ENCODE results near the gene LRRTM2. TPM values are rescaled to one million over a fixed set of nuclear protein-coding genes. Genes with fewer than 3 reads are reported as not detected.

Gene LRRTM2
- total and polyA plus RNA-seq, 2 of the 4 experiments (the other 2 are of a cell fraction): 0.53 to 2.0 TPM

DNA sequence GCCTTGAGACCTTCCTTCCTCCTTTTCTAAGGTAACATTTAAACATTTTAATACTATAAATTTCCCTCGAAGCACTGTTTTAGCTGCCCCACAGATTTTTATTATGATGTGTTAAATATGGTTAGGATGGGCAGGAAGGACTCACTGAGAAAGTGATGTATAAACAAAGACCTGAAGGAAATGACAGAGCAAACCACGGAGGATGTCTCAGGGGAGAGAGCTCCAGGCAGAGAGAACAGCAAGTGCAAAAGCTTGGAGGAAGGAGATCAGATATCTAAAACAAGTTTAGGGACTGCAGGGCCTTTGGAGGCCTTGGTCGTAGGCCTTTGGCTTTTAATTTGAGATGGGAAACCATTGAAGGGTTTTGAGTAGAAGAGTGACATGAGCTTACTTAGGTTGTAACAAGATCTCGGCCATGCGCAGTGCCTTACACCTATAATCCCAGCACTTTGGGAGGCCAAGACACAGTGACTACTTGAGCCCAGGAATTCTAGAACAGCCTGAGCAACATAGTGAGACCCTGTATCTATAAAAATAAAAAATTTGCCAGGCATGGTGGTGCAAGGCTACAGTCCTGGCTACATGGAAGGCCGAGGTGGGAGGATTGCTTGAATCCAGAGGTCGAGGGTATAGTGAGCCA, 35.5 kb upstream of the LRRTM2 start:
- Histone ChIP-seq H3K79me1 (ENCODE audit: low read depth in 1 of 2, low read length in 2 of 2) (peaks cover 28 to 72% of the 10 kb centered on the region in 2 experiments), H3K9ac (ENCODE audit: low read depth, low read length) (no peak overlapping the region), H3K4me2 (ENCODE audit: low read depth, low read length) (no peak overlapping the region), H3K4ac (ENCODE audit: low read depth, low read length) (no peak overlapping the region), H3K18ac (ENCODE audit: low read depth, low read length) (no peak overlapping the region), H2BK15ac (ENCODE audit: low read depth, low read length) (no peak overlapping the region), H2AFZ (replicated peaks; ENCODE audit: low read length, poor library complexity) (no peak overlapping the region), H4K91ac (ENCODE audit: insufficient read depth, low read depth, low read length) (no peak overlapping the region), H2AK9ac (replicated peaks; ENCODE audit: low read depth, low read length, poor library complexity) (no peak overlapping the region), H3K27me3 (ENCODE audit: control insufficient read depth, insufficient read depth, low read length) (no peaks in the 10 kb centered on the region), H3K4me1 (ENCODE audit: control insufficient read depth, insufficient read depth, low read length) (no peaks in the 10 kb centered on the region; the same call in 1 of the 2 replicates), H3K14ac (replicated peaks; ENCODE audit: low read depth, low read length) (no peak overlapping the region), H3K9me3 (ENCODE audit: control insufficient read depth, insufficient read depth, low read length) (peaks cover 2% of the 10 kb centered on the region), H4K8ac (ENCODE audit: low read depth in 2 of 2, low read length in 2 of 2) (no peak overlapping the region), H4K5ac (ENCODE audit: low read depth, low read length) (no peak overlapping the region), H3K36me3 (ENCODE audit: control insufficient read depth, insufficient read depth, low read length) (peaks cover 30% of the 10 kb centered on the region), H3K56ac (ENCODE audit: extremely low read depth, insufficient read depth, low read length) (no peak overlapping the region), H3K23ac (ENCODE audit: low read depth, low read length) (no peak overlapping the region), H3K27ac (ENCODE audit: insufficient read depth, low read length) (no peak overlapping the region), H2BK20ac (ENCODE audit: low read depth, low read length) (no peak overlapping the region), H3K9me1 (ENCODE audit: insufficient read depth, low read length) (peaks cover 4% of the 10 kb centered on the region; the same call in 1 of the 2 replicates), H2BK120ac (ENCODE audit: low read depth, low read length) (no peak overlapping the region), H4K20me1 (ENCODE audit: insufficient read depth, low read length) (peaks cover 1% of the 10 kb centered on the region; the same call in 1 of the 2 replicates), H2AK5ac (ENCODE audit: low read depth, low read length) (no peak overlapping the region), H3K4me3 (ENCODE audit: insufficient read depth, low read depth, low read length) (no peak overlapping the region), H2BK5ac (ENCODE audit: low read depth, low read length, poor library complexity, severe bottlenecking) (no peak overlapping the region)
- in situ Hi-C loops (cut with MboI; ENCODE audit: low sequenced_read_pairs): no loop called here
- ChIA-PET CTCF (no interaction called here), POLR2A (ENCODE audit: unreplicated experiment) (no interaction called here)
- TF ChIP-seq, protein P1, sequence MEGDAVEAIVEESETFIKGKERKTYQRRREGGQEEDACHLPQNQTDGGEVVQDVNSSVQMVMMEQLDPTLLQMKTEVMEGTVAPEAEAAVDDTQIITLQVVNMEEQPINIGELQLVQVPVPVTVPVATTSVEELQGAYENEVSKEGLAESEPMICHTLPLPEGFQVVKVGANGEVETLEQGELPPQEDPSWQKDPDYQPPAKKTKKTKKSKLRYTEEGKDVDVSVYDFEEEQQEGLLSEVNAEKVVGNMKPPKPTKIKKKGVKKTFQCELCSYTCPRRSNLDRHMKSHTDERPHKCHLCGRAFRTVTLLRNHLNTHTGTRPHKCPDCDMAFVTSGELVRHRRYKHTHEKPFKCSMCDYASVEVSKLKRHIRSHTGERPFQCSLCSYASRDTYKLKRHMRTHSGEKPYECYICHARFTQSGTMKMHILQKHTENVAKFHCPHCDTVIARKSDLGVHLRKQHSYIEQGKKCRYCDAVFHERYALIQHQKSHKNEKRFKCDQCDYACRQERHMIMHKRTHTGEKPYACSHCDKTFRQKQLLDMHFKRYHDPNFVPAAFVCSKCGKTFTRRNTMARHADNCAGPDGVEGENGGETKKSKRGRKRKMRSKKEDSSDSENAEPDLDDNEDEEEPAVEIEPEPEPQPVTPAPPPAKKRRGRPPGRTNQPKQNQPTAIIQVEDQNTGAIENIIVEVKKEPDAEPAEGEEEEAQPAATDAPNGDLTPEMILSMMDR (conservative IDR thresholded peaks at IDR 0.05; ENCODE audit: low read depth, low read length): no peak
- TF ChIP-seq BHLHE40 (IDR thresholded peaks at IDR 0.05; ENCODE audit: low read depth, low read length): no peak
- no peak for TF ChIP-seq NFE2L2 (IDR thresholded peaks at IDR 0.05; ENCODE audit: low read depth, low read length)
- TF ChIP-seq RCOR1 (IDR thresholded peaks at IDR 0.05; ENCODE audit: insufficient replicate concordance, low read length): no peak
- TF ChIP-seq SMC3 (IDR thresholded peaks at IDR 0.05; ENCODE audit: low read depth, low read length): no peak
- TF ChIP-seq, protein P2, sequence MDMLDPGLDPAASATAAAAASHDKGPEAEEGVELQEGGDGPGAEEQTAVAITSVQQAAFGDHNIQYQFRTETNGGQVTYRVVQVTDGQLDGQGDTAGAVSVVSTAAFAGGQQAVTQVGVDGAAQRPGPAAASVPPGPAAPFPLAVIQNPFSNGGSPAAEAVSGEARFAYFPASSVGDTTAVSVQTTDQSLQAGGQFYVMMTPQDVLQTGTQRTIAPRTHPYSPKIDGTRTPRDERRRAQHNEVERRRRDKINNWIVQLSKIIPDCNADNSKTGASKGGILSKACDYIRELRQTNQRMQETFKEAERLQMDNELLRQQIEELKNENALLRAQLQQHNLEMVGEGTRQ (IDR thresholded peaks at IDR 0.05; ENCODE audit: low read depth, low read length): no peak
- no peak for TF ChIP-seq RAD21 (IDR thresholded peaks at IDR 0.05; ENCODE audit: low read length)
- TF ChIP-seq, protein P3, sequence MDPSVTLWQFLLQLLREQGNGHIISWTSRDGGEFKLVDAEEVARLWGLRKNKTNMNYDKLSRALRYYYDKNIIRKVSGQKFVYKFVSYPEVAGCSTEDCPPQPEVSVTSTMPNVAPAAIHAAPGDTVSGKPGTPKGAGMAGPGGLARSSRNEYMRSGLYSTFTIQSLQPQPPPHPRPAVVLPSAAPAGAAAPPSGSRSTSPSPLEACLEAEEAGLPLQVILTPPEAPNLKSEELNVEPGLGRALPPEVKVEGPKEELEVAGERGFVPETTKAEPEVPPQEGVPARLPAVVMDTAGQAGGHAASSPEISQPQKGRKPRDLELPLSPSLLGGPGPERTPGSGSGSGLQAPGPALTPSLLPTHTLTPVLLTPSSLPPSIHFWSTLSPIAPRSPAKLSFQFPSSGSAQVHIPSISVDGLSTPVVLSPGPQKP (IDR thresholded peaks at IDR 0.05; ENCODE audit: borderline replicate concordance, low read depth, low read length): no peak
- TF ChIP-seq MXI1 (IDR thresholded peaks at IDR 0.05; ENCODE audit: borderline replicate concordance, low read depth, low read length): no peak
- no peak for TF ChIP-seq CHD1 (IDR thresholded peaks at IDR 0.05; ENCODE audit: low read depth, low read length)
- TF ChIP-seq MAZ (IDR thresholded peaks at IDR 0.05; ENCODE audit: borderline replicate concordance, low read depth, low read length): no peak
- no peak for TF ChIP-seq FOS (IDR thresholded peaks at IDR 0.05; ENCODE audit: low read depth, low read length)
- TF ChIP-seq POLR2A (IDR thresholded peaks at IDR 0.05; ENCODE audit: low read depth, low read length): no peak
- TF ChIP-seq MAFK (IDR thresholded peaks at IDR 0.05; ENCODE audit: low read depth, low read length): no peak
- no peak for TF ChIP-seq RFX5 (IDR thresholded peaks at IDR 0.05; ENCODE audit: low read depth, low read length)
- TF ChIP-seq CEBPB (IDR thresholded peaks at IDR 0.05; ENCODE audit: low read depth, low read length): no peak
- 71% methylated on average over 2 of the region's 7 CpGs; no CpG with 5 or more reads in 1 of the 2 experiments for WGBS, 2 experiments (ENCODE audit: extremely low coverage in 2 of 2, insufficient read length in 1 of 2)
- intact Hi-C loops (cut with micrococcal nuclease): no loop called here
- ATAC-seq (ENCODE audit: low read depth) (no peak), DNase-seq (peak; percentile 38)
- dilution Hi-C loops (cut with HindIII; ENCODE audit: low sequenced_read_pairs, unreplicated experiment): no loop called here
- BruUV-seq (replicated peaks): no TSS peak
